ENCODE data around the gene C8G. TPM values are rescaled to one million over a fixed set of nuclear protein-coding genes. Genes with fewer than 3 reads are reported as not detected.

The C8G gene
- total RNA-seq, 4 donors from 2014 or later, result 4.3 to 7.9 (median 6.4) TPM; not detected in 1

DNA sequence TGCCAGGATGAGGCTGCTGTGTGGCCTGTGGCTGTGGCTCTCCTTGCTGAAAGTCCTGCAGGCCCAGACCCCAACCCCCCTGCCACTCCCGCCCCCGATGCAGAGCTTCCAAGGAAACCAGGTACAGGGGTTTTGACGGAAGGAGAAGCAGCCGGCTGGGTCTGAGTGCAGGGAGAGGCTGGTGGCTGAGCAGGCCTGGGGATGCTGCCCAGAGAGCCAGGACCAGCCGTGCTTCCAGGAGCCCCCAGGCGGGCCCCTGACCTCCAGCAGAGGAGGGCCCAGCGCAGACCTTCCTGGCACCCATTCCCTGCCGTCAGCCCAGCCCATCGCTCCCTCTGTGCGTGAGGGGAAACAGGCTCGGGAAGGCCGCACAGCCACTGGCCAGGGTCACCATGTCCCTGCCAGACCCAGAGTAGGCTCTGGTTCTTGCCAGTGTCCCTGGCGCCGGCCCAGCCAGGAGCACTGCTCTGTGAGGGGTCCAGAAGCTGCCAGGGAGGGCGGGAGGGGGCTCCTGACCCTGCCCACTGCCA is 7.3 kb downstream of the C8G start:
- no peak for DNase-seq
- no peaks in the 10 kb centered on the region for H3K36me3 ChIP-seq
- no peak overlapping the region for H3K27ac ChIP-seq
- H3K27me3 ChIP-seq, result no peaks in the 10 kb centered on the region
- in situ Hi-C loops (cut with MboI; ENCODE audit: low pct_ligation_motif_present in 1 of 4, low pct_unique_long_range_greater_than_20kb in 1 of 4, low sequenced_read_pairs in 3 of 4) (no loop called here), intact Hi-C loops (cut with DNase I; ENCODE audit: low total_unique reads) (no loop called here)
- no peak for TF ChIP-seq POLR2A (IDR thresholded peaks at IDR 0.05)
- TF ChIP-seq, protein P1, sequence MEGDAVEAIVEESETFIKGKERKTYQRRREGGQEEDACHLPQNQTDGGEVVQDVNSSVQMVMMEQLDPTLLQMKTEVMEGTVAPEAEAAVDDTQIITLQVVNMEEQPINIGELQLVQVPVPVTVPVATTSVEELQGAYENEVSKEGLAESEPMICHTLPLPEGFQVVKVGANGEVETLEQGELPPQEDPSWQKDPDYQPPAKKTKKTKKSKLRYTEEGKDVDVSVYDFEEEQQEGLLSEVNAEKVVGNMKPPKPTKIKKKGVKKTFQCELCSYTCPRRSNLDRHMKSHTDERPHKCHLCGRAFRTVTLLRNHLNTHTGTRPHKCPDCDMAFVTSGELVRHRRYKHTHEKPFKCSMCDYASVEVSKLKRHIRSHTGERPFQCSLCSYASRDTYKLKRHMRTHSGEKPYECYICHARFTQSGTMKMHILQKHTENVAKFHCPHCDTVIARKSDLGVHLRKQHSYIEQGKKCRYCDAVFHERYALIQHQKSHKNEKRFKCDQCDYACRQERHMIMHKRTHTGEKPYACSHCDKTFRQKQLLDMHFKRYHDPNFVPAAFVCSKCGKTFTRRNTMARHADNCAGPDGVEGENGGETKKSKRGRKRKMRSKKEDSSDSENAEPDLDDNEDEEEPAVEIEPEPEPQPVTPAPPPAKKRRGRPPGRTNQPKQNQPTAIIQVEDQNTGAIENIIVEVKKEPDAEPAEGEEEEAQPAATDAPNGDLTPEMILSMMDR (IDR thresholded peaks at IDR 0.05), result no peak
- TF ChIP-seq EP300 (IDR thresholded peaks at IDR 0.05; ENCODE audit: low read depth), result no peak
- no peak for TF ChIP-seq POLR2AphosphoS5 (IDR thresholded peaks at IDR 0.05)
- H3K9me3 ChIP-seq, result no peaks in the 10 kb centered on the region
- H3K4me1 ChIP-seq, result peaks cover 3 to 30% (median 19%) of the 10 kb centered on the region in 4 donors
- H3K4me3 ChIP-seq, result no peak overlapping the region
- 82% methylated on average over 11 of the region's 15 CpGs; no CpG with 5 or more reads in 1 of the 2 donors for WGBS, 2 donors (ENCODE audit: low coverage in 1 of 2)

DNA sequence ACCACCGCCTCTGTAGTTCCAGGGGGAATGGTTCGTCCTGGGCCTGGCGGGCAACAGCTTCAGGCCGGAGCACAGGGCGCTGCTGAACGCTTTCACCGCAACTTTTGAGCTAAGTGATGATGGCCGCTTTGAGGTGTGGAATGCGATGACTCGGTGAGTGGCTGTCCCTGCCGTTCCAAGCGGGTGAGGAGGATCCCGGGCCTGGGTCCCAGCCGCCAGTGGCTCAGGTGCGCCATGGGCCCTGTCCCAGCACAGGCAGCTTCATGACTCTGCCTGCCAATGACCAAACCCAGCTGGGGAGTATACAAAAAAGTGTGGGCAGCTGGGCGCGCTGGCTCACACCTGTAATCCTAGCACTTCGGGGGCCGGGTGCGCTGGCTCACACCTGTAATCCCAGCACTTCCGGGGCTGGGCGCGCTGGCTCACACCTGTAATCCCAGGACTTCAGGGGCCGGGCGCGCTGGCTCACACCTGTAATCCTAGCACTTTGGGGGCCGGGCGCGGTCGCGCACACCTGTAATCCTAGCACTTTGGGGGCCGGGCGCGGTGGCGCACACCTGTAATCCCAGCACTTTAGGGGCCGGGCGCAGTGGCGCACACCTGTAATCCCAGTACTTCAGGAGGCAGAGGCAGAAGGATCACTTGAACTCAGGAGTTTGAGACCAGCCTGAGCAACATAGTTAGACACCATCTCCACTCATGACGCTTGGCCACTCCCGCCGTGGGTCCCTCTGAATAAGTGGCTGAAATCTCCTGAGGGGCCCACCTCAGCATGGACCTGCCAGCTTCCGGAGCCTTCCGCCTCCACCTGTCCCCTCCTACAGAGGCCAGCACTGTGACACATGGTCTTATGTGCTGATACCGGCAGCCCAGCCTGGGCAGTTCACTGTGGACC is 8.1 kb downstream of the C8G start:
- H3K27ac ChIP-seq, result no peak overlapping the region
- TF ChIP-seq POLR2AphosphoS5 (IDR thresholded peaks at IDR 0.05), result no peak
- TF ChIP-seq POLR2A (IDR thresholded peaks at IDR 0.05), result no peak
- no peaks in the 10 kb centered on the region for H3K27me3 ChIP-seq
- WGBS, 2 donors (ENCODE audit: low coverage in 1 of 2), result 90% methylated on average over 42 of the region's 44 CpGs; no CpG with 5 or more reads in 1 of the 2 donors
- H3K4me1 ChIP-seq, result peaks cover 3 to 24% (median 19%) of the 10 kb centered on the region in 4 donors
- no peaks in the 10 kb centered on the region for H3K36me3 ChIP-seq
- no peak for DNase-seq
- no peaks in the 10 kb centered on the region for H3K9me3 ChIP-seq
- in situ Hi-C loops (cut with MboI; ENCODE audit: low pct_ligation_motif_present in 1 of 4, low pct_unique_long_range_greater_than_20kb in 1 of 4, low sequenced_read_pairs in 3 of 4), result no loop called here
- H3K4me3 ChIP-seq, result no peak overlapping the region
- intact Hi-C loops (cut with DNase I; ENCODE audit: low total_unique reads), result no loop called here

DNA sequence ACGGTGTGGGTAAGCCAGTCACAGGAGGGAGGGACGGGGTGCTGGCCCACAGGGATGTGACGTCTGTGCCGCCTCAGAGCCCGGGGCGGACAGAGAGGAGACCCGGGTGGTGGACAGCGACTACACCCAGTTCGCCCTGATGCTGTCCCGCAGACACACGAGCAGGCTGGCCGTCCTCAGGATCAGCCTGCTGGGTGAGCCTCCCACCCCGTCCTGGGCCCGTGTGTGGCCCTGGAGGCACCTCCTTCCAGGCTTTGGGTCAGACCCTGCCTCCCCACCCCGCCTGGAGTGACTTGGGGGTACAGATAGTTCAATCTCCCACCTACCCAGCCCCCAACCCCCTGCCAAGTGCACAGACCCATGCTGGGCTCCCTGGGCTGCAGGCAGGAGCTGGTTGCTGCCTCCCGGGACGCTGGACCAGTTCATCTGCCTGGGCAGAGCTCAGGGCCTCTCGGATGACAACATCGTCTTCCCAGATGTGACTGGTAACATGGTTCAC is 8.8 kb downstream of the C8G start:
- Histone ChIP-seq H3K27me3 (no peaks in the 10 kb centered on the region), H3K9me3 (no peaks in the 10 kb centered on the region), H3K27ac (no peak overlapping the region), H3K36me3 (no peaks in the 10 kb centered on the region), H3K4me1 (peaks cover 3 to 18% (median 16%) of the 10 kb centered on the region in 4 donors), H3K4me3 (no peak overlapping the region)
- TF ChIP-seq, protein P1 (IDR thresholded peaks at IDR 0.05), result no peak
- TF ChIP-seq EP300 (IDR thresholded peaks at IDR 0.05; ENCODE audit: low read depth) (no peak), POLR2AphosphoS5 (IDR thresholded peaks at IDR 0.05) (no peak), POLR2A (IDR thresholded peaks at IDR 0.05) (no peak)
- in situ Hi-C loops (cut with MboI; ENCODE audit: low pct_ligation_motif_present in 1 of 4, low pct_unique_long_range_greater_than_20kb in 1 of 4, low sequenced_read_pairs in 3 of 4) (no loop called here), intact Hi-C loops (cut with DNase I; ENCODE audit: low total_unique reads) (no loop called here)
- DNase-seq, result no peak
- WGBS, 2 donors (ENCODE audit: low coverage in 1 of 2), result 93% methylated on average over 10 of the region's 19 CpGs; no CpG with 5 or more reads in 1 of the 2 donors

DNA sequence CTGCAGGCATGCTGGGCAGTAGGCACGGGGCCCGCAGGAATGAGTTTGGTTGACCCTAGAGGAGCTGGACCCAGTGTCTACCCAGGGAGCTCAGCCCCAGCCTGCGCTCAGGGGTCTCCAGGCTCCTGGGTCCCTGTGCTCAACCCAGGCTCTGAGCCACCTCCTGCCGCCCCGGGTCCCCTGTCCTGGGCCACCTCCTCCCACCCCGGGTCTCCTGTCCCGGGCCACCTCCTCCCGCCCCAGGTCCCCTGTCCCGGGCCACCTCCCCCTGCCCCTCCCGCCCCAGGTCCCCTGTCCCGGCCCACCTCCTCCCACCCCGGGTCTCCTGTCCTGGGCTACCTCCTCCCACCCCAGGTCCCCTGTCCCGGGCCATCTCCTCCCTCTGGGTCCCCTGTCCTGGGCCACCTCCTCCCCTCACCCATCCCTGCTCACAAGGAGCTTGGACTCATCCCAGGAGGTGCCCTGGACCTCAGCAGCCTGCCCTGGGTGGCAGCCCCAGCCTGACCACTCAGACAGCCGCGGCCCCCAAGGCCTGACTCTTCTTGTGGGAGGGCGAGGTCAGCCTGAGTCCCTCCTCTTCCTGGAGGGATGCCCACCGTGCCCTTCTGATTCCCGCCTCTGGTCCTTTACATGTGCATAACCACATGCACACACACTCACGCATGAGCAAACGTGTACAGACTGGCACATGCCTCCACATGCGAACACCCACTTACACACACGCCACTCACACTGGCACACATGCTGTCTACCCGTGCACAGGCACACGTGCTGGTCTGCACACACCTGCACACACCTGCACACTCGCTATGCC is 9.4 kb downstream of the C8G start:
- intact Hi-C loops (cut with DNase I; ENCODE audit: low total_unique reads), result no loop called here

More for the DNA sequence above, 9.4 kb downstream of the C8G start:
- in situ Hi-C loops (cut with MboI; ENCODE audit: low pct_ligation_motif_present in 1 of 4, low pct_unique_long_range_greater_than_20kb in 1 of 4, low sequenced_read_pairs in 3 of 4), result no loop called here
- Histone ChIP-seq H3K4me3 (no peak overlapping the region), H3K4me1 (peaks cover 3 to 12% (median 10%) of the 10 kb centered on the region in 4 donors), H3K9me3 (no peaks in the 10 kb centered on the region), H3K27ac (no peak overlapping the region), H3K27me3 (no peaks in the 10 kb centered on the region), H3K36me3 (no peaks in the 10 kb centered on the region)
- DNase-seq, result no peak
- TF ChIP-seq EP300 (IDR thresholded peaks at IDR 0.05; ENCODE audit: low read depth), result no peak
- TF ChIP-seq, protein P1 (IDR thresholded peaks at IDR 0.05), result no peak
- no peak for TF ChIP-seq POLR2AphosphoS5 (IDR thresholded peaks at IDR 0.05)
- TF ChIP-seq POLR2A (IDR thresholded peaks at IDR 0.05), result no peak
- 87 to 90% methylated on average over 6 to 25 of the region's 25 CpGs for WGBS, 2 donors (ENCODE audit: low coverage in 1 of 2)

All from transverse colon (tissue), 4 donors.